HG03196 (cell line): Measurements from ENCODE around the gene FXYD1.

Experiments used
- ATAC-seq: cut with Tn5 transposase; IDR thresholded peaks from one replicate; pipeline ENCODE4 v1.9.1; 2021; ENCODE audit not compliant: unreplicated experiment

The FXYD1 gene

GRCh38 chr19:35184267-35184666 lies 45.6 kb downstream of the FXYD1 start:
- no peak for ATAC-seq

DNA sequence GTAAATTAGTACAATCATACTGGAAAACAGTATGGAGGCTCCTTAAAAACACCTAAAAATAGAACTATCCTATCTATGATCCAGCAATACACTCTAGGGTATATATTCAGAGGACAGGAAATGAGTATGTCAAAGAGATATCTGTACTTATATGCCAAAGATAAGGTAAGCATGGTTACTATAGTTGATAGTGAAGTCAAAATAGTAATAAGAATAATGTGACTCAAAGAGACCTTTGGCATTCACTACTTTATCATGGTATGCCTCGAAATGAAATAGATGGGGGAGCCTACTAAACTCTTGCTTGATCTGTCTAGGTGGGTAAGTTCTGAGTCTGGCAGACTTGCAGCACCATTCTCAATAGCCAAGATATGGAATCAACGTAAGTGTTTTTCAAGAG lies 46.3 kb downstream of the FXYD1 start:
- ATAC-seq, result no peak
